HG03039 (cell line): Measurements from ENCODE around the gene ADAM12.
"Not testable (repeated sequence)": the region's sequence is repeated elsewhere in the genome, so short reads cannot be mapped to it uniquely, and the experiment has no call there.

Source experiments
- ATAC-seq: cut with Tn5 transposase; IDR thresholded peaks from one replicate; pipeline ENCODE4 v1.9.1; 2021; ENCODE audit warnings: mild to moderate bottlenecking, moderate library complexity; ENCODE audit not compliant: unreplicated experiment

Gene ADAM12

GRCh38 chr10:126186766-126187165, 201.5 kb downstream of the ADAM12 start:
- no peak for ATAC-seq

GRCh38 chr10:126185676-126186447, 202.4 kb downstream of the ADAM12 start:
- no peak for ATAC-seq

- ATAC-seq = no peak
Observed at GRCh38 chr10:126181626-126182025, 206.7 kb downstream of the ADAM12 start.

GRCh38 chr10:126179637-126180036, 208.6 kb downstream of the ADAM12 start:
- ATAC-seq = no peak

- ATAC-seq = no peak
Observed at GRCh38 chr10:126177417-126178030, 210.8 kb downstream of the ADAM12 start.

- no peak for ATAC-seq
Observed at GRCh38 chr10:126175641-126176262, 212.5 kb downstream of the ADAM12 start.

- ATAC-seq = not testable (repeated sequence)
Observed at GRCh38 chr10:126172755-126173154, 215.5 kb downstream of the ADAM12 start.

- ATAC-seq = no peak
Observed at GRCh38 chr10:126171555-126171954, 216.7 kb downstream of the ADAM12 start.

- no peak for ATAC-seq
Observed at GRCh38 chr10:126170776-126171175, 217.5 kb downstream of the ADAM12 start.

- no peak for ATAC-seq
Observed at GRCh38 chr10:126170371-126170770, 217.9 kb downstream of the ADAM12 start.

GRCh38 chr10:126169899-126170298, 218.4 kb downstream of the ADAM12 start:
- no peak for ATAC-seq

- no peak for ATAC-seq
Observed at GRCh38 chr10:126166797-126167196, 221.5 kb downstream of the ADAM12 start.

- no peak for ATAC-seq
Observed at GRCh38 chr10:126165874-126166273, 222.4 kb downstream of the ADAM12 start.

GRCh38 chr10:126163506-126163905, 224.8 kb downstream of the ADAM12 start:
- ATAC-seq = no peak

GRCh38 chr10:126161691-126162090, 226.6 kb downstream of the ADAM12 start:
- ATAC-seq = no peak

- no peak for ATAC-seq
Observed at GRCh38 chr10:126160971-126161630, 227.2 kb downstream of the ADAM12 start.

GRCh38 chr10:126160571-126160970, 227.7 kb downstream of the ADAM12 start:
- ATAC-seq = no peak

- no peak for ATAC-seq
Observed at GRCh38 chr10:126158133-126158892, 230.0 kb downstream of the ADAM12 start.

- no peak for ATAC-seq
Observed at GRCh38 chr10:126157189-126157588, 231.1 kb downstream of the ADAM12 start.

GRCh38 chr10:126156503-126156902, 231.8 kb downstream of the ADAM12 start:
- no peak for ATAC-seq

GRCh38 chr10:126156012-126156411, 232.3 kb downstream of the ADAM12 start:
- ATAC-seq = no peak
